H1 (cell line): Measurements from ENCODE around the gene MYG1. TPM values are rescaled to one million over a fixed set of nuclear protein-coding genes. Genes with fewer than 3 reads are reported as not detected.
"Not testable (repeated sequence)": the region's sequence is repeated elsewhere in the genome, so short reads cannot be mapped to it uniquely, and the experiment has no call there.

Experiments used
- CTCF ChIA-PET: fragments of 300-600 bp; sonication (Branson Sonifier 250); formaldehyde crosslinking; loops from one replicate; lab custom pipeline; 2021; ENCODE audit not compliant: partially characterized antibody; lab: Charles Lee
- POLR2A ChIA-PET: fragments of 300-600 bp; sonication (Branson Sonifier 250); formaldehyde crosslinking; loops from one replicate; lab custom pipeline; 2021; ENCODE audit warnings: inconsistent platforms; ENCODE audit not compliant: partially characterized antibody; lab: Charles Lee
- DNase-seq, 2 experiments: peaks; one replicate each; pipeline versions ENCODE4 v3.0.0 to v3.0.0-alpha.2; 2010 to 2022; ENCODE audit warnings: low spot score in 2 of 2, low read depth in 1 of 2, mixed read lengths in 1 of 2
- FAIRE-seq: peaks from 2 replicates; lab custom pipeline; 2011; peaks lifted over from hg19 to GRCh38; lab: Jason Lieb, UNC
- H2AFZ ChIP-seq: 2 replicates; pipeline ENCODE4 v1.8.1; 2012; ENCODE audit warnings: low read length, inconsistent platforms
- H2AK5ac ChIP-seq: 2 replicates; pipeline ENCODE4 v1.6.1; 2013; ENCODE audit warnings: low read depth, low read length
- H2BK120ac ChIP-seq: replicated peaks from 2 replicates; pipeline ENCODE3; 2013; ENCODE audit warnings: low read depth, low read length, inconsistent platforms
- H2BK12ac ChIP-seq: 2 replicates; pipeline ENCODE4 v1.6.1; 2013; ENCODE audit warnings: low read depth, low read length
- H2BK15ac ChIP-seq: 2 replicates; pipeline ENCODE4 v1.6.1; 2013; ENCODE audit warnings: low read length
- H2BK20ac ChIP-seq: 2 replicates; pipeline ENCODE4 v1.6.1; 2013; ENCODE audit warnings: low read length
- H2BK5ac ChIP-seq: 2 replicates; pipeline ENCODE4 v1.6.1; 2013; ENCODE audit warnings: low read depth, low read length
- H3K14ac ChIP-seq: 2 replicates; pipeline ENCODE4 v1.6.1; 2013; ENCODE audit warnings: inconsistent platforms; ENCODE audit not compliant: insufficient read length
- H3K18ac ChIP-seq: 2 replicates; pipeline ENCODE4 v1.6.1; 2013; ENCODE audit warnings: low read length; ENCODE audit errors: extremely low read depth
- H3K23ac ChIP-seq: 2 replicates; pipeline ENCODE4 v1.6.1; 2013; ENCODE audit warnings: inconsistent platforms; ENCODE audit not compliant: insufficient read length
- H3K23me2 ChIP-seq: 2 replicates; pipeline ENCODE4 v1.6.1; 2013; ENCODE audit warnings: low read depth, low read length
- H3K27ac ChIP-seq: 2 replicates; pipeline ENCODE4 v1.6.1; 2011; ENCODE audit warnings: low read depth, low read length, inconsistent platforms
- H3K27me3 ChIP-seq, 4 experiments: replicated peaks in 1 of 4; 1 replicate in 1 of 4; 2 replicates in 3 of 4; pipeline versions ENCODE4 v1.6.1 to v1.8.1; 2011 to 2013; ENCODE audit warnings: low read length in 3 of 4, mild to moderate bottlenecking in 3 of 4, inconsistent platforms in 2 of 4, mixed read lengths in 2 of 4, moderate library complexity in 1 of 4; ENCODE audit not compliant: control insufficient read depth in 3 of 4, insufficient read depth in 3 of 4; ENCODE audit errors: extremely low read depth in 1 of 4
- H3K36me3 ChIP-seq, 4 experiments: 2 replicates each; pipeline versions ENCODE4 v1.6.1 to v1.8.1; 2011 to 2013; ENCODE audit warnings: mild to moderate bottlenecking in 4 of 4, low read length in 3 of 4, moderate library complexity in 2 of 4, control low read depth in 1 of 4, inconsistent platforms in 1 of 4; ENCODE audit not compliant: insufficient read depth in 4 of 4, control insufficient read depth in 2 of 4
- H3K4ac ChIP-seq: replicated peaks from 2 replicates; pipeline ENCODE3; 2013; ENCODE audit warnings: low read length, low read depth, mixed read lengths, inconsistent platforms; ENCODE audit not compliant: insufficient read length
- H3K4me1 ChIP-seq, 4 experiments: replicated peaks in 1 of 4; 1 replicate in 1 of 4; 2 replicates in 3 of 4; pipeline versions ENCODE4 v1.6.1 to v1.8.1; 2011 to 2013; ENCODE audit warnings: low read length in 3 of 4, inconsistent platforms in 2 of 4, mixed read lengths in 1 of 4; ENCODE audit not compliant: insufficient read depth in 4 of 4, control insufficient read depth in 3 of 4
- H3K4me2 ChIP-seq, 2 experiments: 2 replicates each; pipeline versions ENCODE4 v1.6.1 to v1.8.1; 2011 to 2013; ENCODE audit warnings: low read depth in 2 of 2, low read length in 2 of 2, control low read depth in 1 of 2, inconsistent platforms in 1 of 2, mild to moderate bottlenecking in 1 of 2; ENCODE audit not compliant: insufficient read depth in 1 of 2
- H3K4me3 ChIP-seq, 4 experiments: fragments of 200-600, 300-600 bp in 1 of 4; sonication (generic), shearing (Covaris generic), sonication (Bioruptor Twin) in 1 of 4; 2 replicates each; pipeline versions ENCODE4 v1.5.1 to v1.8.1; 2011 to 2016; ENCODE audit warnings: low read length in 4 of 4, low read depth in 3 of 4, control low read depth in 2 of 4, inconsistent platforms in 2 of 4, mild to moderate bottlenecking in 2 of 4, mixed read lengths in 1 of 4, moderate library complexity in 1 of 4; ENCODE audit not compliant: insufficient read depth in 2 of 4; ENCODE audit errors: extremely low read depth in 1 of 4
- H3K56ac ChIP-seq: replicated peaks from 2 replicates; pipeline ENCODE3; 2013; ENCODE audit warnings: low read depth, mild to moderate bottlenecking, mixed read lengths, low read length, inconsistent platforms; ENCODE audit not compliant: insufficient read length
- H3K79me1 ChIP-seq: 2 replicates; pipeline ENCODE4 v1.6.1; 2013; ENCODE audit warnings: low read depth, low read length, control low read depth
- H3K79me2 ChIP-seq, 2 experiments: 2 replicates each; pipeline versions ENCODE4 v1.6.1 to v1.8.1; 2012 to 2013; ENCODE audit warnings: low read length in 2 of 2, mild to moderate bottlenecking in 2 of 2, inconsistent platforms in 1 of 2; ENCODE audit not compliant: insufficient read depth in 2 of 2, control insufficient read depth in 1 of 2
- H3K9ac ChIP-seq, 4 experiments: replicated peaks in 1 of 4; 1 replicate in 1 of 4; 2 replicates in 3 of 4; pipeline versions ENCODE4 v1.6.1 to v1.8.1; 2011 to 2013; ENCODE audit warnings: low read depth in 3 of 4, low read length in 3 of 4, control low read depth in 2 of 4, mild to moderate bottlenecking in 2 of 4, moderate library complexity in 2 of 4, inconsistent platforms in 1 of 4; ENCODE audit errors: extremely low read depth in 1 of 4
- H3K9me3 ChIP-seq, 2 experiments: 2 replicates each; pipeline versions ENCODE4 v1.6.1 to v1.8.1; 2012 to 2013; ENCODE audit warnings: mild to moderate bottlenecking in 2 of 2, moderate library complexity in 2 of 2, control low read depth in 1 of 2, inconsistent platforms in 1 of 2, low read depth in 1 of 2, low read length in 1 of 2, mixed read lengths in 1 of 2; ENCODE audit not compliant: insufficient read depth in 2 of 2
- H4K20me1 ChIP-seq, 2 experiments: replicated peaks in 1 of 2; 2 replicates each; pipeline versions ENCODE3 to v1.8.1; 2011 to 2013; ENCODE audit warnings: inconsistent platforms in 2 of 2, low read length in 2 of 2, mild to moderate bottlenecking in 1 of 2; ENCODE audit not compliant: insufficient read depth in 2 of 2, control insufficient read depth in 1 of 2
- H4K5ac ChIP-seq: 2 replicates; pipeline ENCODE4 v1.6.1; 2013; ENCODE audit warnings: low read length, low read depth, mixed read lengths, inconsistent platforms; ENCODE audit not compliant: insufficient read length
- H4K8ac ChIP-seq: 2 replicates; pipeline ENCODE4 v1.8.0; 2013; ENCODE audit warnings: mild to moderate bottlenecking, moderate library complexity, low read length, inconsistent platforms; ENCODE audit not compliant: insufficient read depth; ENCODE audit errors: extremely low read depth
- H4K91ac ChIP-seq: replicated peaks from 2 replicates; pipeline ENCODE3; 2013; ENCODE audit warnings: low read length, mixed read lengths, inconsistent platforms; ENCODE audit not compliant: insufficient read length
- WGBS, 2 experiments: shearing (Covaris generic) in 1 of 2; methylation state at CpG; one replicate each; pipeline versions ENCODE4 v1.1.6 to v1.1.7; 2013 to 2015; ENCODE audit warnings: low lambda C conversion rate in 2 of 2, mixed read lengths in 2 of 2, inconsistent platforms in 1 of 2, low coverage in 1 of 2, missing lambda C conversion rate in 1 of 2; ENCODE audit not compliant: insufficient replicate concordance in 2 of 2, insufficient coverage in 1 of 2, insufficient read length in 1 of 2; ENCODE audit errors: extremely low coverage in 1 of 2, missing lambda C conversion rate in 1 of 2; 5-methylcytosine and 5-hydroxymethylcytosine counted together
- polyA plus RNA-seq, 7 experiments: library from polyadenylated mRNA; depleted of rRNA in 3 of 7; stranded (reverse) in 5 of 7; unstranded in 2 of 7; fragments of >200 nt in 5 of 7; fragments of 200-250 nt in 2 of 7; gene quantifications; 1 replicate in 5 of 7; 2 replicates in 1 of 7; 4 replicates in 1 of 7; pipeline versions ENCODE4 v1.2.1 to v1.2.3, GENCODE V29; 2011 to 2013; ENCODE audit warnings: missing spikeins in 2 of 7, mixed read lengths in 2 of 7
- total RNA-seq: library from RNA; stranded (reverse); fragmentation: NEBNext Ultra II Directional; extraction: Animal tissue kit (Norgen Biotek cat#: 25700); gene quantifications from 2 replicates; pipeline ENCODE4 v1.2.1, GENCODE V29; 2021

The MYG1 gene
- total and polyA plus RNA-seq, 2 of the 8 experiments (the other 6 are each of a cell fraction or from before 2014, with no cell fraction given), result 83.3 to 104 TPM

DNA sequence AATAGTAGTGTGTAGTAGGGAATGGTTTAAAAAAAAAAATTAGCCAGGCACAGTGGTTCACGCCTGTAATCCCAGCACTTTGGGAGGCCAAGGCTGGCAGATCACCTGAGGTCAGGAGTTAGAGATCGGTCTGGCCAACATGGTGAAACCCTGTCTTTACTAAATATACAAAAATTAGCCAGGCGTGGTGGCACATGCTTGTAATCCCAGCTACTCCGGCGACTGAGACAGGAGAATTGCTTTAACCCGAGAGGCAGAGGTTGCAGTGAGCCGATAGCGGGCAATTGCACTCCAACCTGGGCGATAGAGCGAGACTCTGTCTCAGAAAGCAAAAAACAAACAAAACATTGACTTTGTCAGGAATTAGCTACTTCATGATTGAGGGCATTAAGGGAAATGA lies 2.4 kb upstream of the MYG1 start:
- POLR2A ChIA-PET, result interaction anchor here (0.7 to 2.6 kb wide), 7 partner anchors 13 to 88 kb away, joined by 3 to 8 read pairs (median 5); partner anchors contain the start of genes AAAS and ESPL1
- not testable (repeated sequence) for H3K4me2 ChIP-seq

More for the DNA sequence above, 2.4 kb upstream of the MYG1 start:
- Histone ChIP-seq H3K23me2 (peaks cover 12% of the 10 kb centered on the region), H3K36me3 (peaks cover 4 to 21% (median 15%) of the 10 kb centered on the region in 4 experiments; a peak in 7 of 8 replicates), H3K79me2 (peaks cover 5 to 28% of the 10 kb centered on the region in 2 experiments; a peak in 3 of 4 replicates)
- H3K4ac ChIP-seq, H3K9me3 ChIP-seq, H3K23ac ChIP-seq, H4K5ac ChIP-seq, H3K56ac ChIP-seq, H2BK12ac ChIP-seq, FAIRE-seq, H3K14ac ChIP-seq, H3K18ac ChIP-seq, H3K27ac ChIP-seq, DNase-seq, H4K91ac ChIP-seq, H2BK20ac ChIP-seq, H4K20me1 ChIP-seq, H3K4me1 ChIP-seq, H2AFZ ChIP-seq, H3K27me3 ChIP-seq, H3K9ac ChIP-seq, H2AK5ac ChIP-seq, H3K79me1 ChIP-seq, H2BK15ac ChIP-seq, H3K4me3 ChIP-seq, H4K8ac ChIP-seq, H2BK5ac ChIP-seq, H2BK120ac ChIP-seq: not testable (repeated sequence)
- CTCF ChIA-PET, result interaction anchor here (0.8 to 28.3 kb wide), 7 partner anchors 9 to 212 kb away, joined by 3 to 573 read pairs (median 14); partner anchors contain the start of genes AAAS and ITGB7
- WGBS, 2 experiments, result 91% methylated on average over 10 of the region's 10 CpGs; no CpG with 5 or more reads in 1 of the 2 experiments
